SJCRH30 (cell line): ENCODE data around the gene CAMTA1. TPM values are rescaled to one million over a fixed set of nuclear protein-coding genes. Genes with fewer than 3 reads are reported as not detected.
A peak's percentile ranks its signal among the peaks of the same experiment; 100 is the strongest.

Experiments
- DNase-seq, 2 experiments: peaks; one replicate each; pipeline ENCODE4 v3.0.0-alpha.2; 2015 to 2020
- H3K27ac ChIP-seq: fragments of 250-450 bp; sonication (Bioruptor Pico); 2 replicates; pipeline ENCODE4 v1.5.1; 2020; ENCODE audit warnings: mild to moderate bottlenecking, moderate library complexity
- H3K27me3 ChIP-seq: fragments of 250-450 bp; sonication (Bioruptor Pico); 2 replicates; pipeline ENCODE4 v1.5.1; 2020; ENCODE audit warnings: mild to moderate bottlenecking, moderate library complexity
- H3K36me3 ChIP-seq: fragments of 250-450 bp; sonication (Bioruptor Pico); 2 replicates; pipeline ENCODE4 v1.5.1; 2020; ENCODE audit warnings: mild to moderate bottlenecking, moderate library complexity
- H3K4me1 ChIP-seq: fragments of 250-450 bp; sonication (Bioruptor Pico); 2 replicates; pipeline ENCODE4 v1.5.1; 2020; ENCODE audit warnings: mild to moderate bottlenecking, moderate library complexity
- H3K4me3 ChIP-seq: fragments of 250-450 bp; sonication (Bioruptor Pico); 2 replicates; pipeline ENCODE4 v1.5.1; 2020; ENCODE audit warnings: mild to moderate bottlenecking, moderate library complexity
- H3K9me3 ChIP-seq: fragments of 250-450 bp; sonication (Bioruptor Pico); replicated peaks from 2 replicates; pipeline ENCODE4 v1.5.1; 2020; ENCODE audit warnings: mild to moderate bottlenecking, moderate library complexity
- total RNA-seq: library from RNA; depleted of rRNA; stranded (reverse); fragments of >200 nt; shearing (Covaris generic); gene quantifications from 2 replicates; pipeline ENCODE4 v1.2.3, GENCODE V29; 2014

CAMTA1 gene
- total RNA-seq, 1 experiment from 2014 or later, result 153 TPM

- no peak overlapping the region for H3K4me3 ChIP-seq
- H3K9me3 ChIP-seq, result no peaks in the 10 kb centered on the region
- no peaks in the 10 kb centered on the region for H3K36me3 ChIP-seq
- peaks cover 3% of the 10 kb centered on the region; the same call in 1 of the 2 replicates for H3K27me3 ChIP-seq
- no peak for DNase-seq
- H3K27ac ChIP-seq, result no peak overlapping the region
- H3K4me1 ChIP-seq, result peaks cover 5% of the 10 kb centered on the region; the same call in 1 of the 2 replicates
These were observed 474.7 kb downstream of the CAMTA1 start for GRCh38 chr1:7259955-7260354.

- no peak for DNase-seq
- H3K36me3 ChIP-seq, result no peaks in the 10 kb centered on the region
- no peaks in the 10 kb centered on the region; the same call in 1 of the 2 replicates for H3K27me3 ChIP-seq
- H3K27ac ChIP-seq, result no peak overlapping the region
- H3K4me3 ChIP-seq, result no peak overlapping the region
- no peaks in the 10 kb centered on the region for H3K9me3 ChIP-seq
- peaks cover 13% of the 10 kb centered on the region; the same call in 1 of the 2 replicates for H3K4me1 ChIP-seq
These were observed 476.2 kb downstream of the CAMTA1 start for GRCh38 chr1:7261490-7261889.

GRCh38 chr1:7262611-7263010 is 477.4 kb downstream of the CAMTA1 start:
- DNase-seq, result no peak
- Histone ChIP-seq H3K9me3 (no peaks in the 10 kb centered on the region), H3K27me3 (no peaks in the 10 kb centered on the region; the same call in 1 of the 2 replicates), H3K27ac (no peak overlapping the region), H3K36me3 (no peaks in the 10 kb centered on the region), H3K4me1 (peaks cover 18% of the 10 kb centered on the region), H3K4me3 (no peak overlapping the region)

- Histone ChIP-seq H3K9me3 (no peaks in the 10 kb centered on the region), H3K27ac (no peak overlapping the region), H3K4me3 (no peak overlapping the region), H3K36me3 (no peaks in the 10 kb centered on the region), H3K4me1 (peaks cover 22% of the 10 kb centered on the region), H3K27me3 (no peaks in the 10 kb centered on the region; the same call in 1 of the 2 replicates)
- peak in 1 of 2 experiments; percentile 28 for DNase-seq
These were observed 478.0 kb downstream of the CAMTA1 start for GRCh38 chr1:7263021-7263960.

- H3K4me3 ChIP-seq, result no peak overlapping the region
- H3K36me3 ChIP-seq, result no peaks in the 10 kb centered on the region
- no peaks in the 10 kb centered on the region for H3K9me3 ChIP-seq
- H3K27me3 ChIP-seq, result no peaks in the 10 kb centered on the region; the same call in 1 of the 2 replicates
- peaks cover 22% of the 10 kb centered on the region for H3K4me1 ChIP-seq
- no peak overlapping the region for H3K27ac ChIP-seq
- no peak for DNase-seq
These were observed 478.8 kb downstream of the CAMTA1 start for GRCh38 chr1:7264101-7264500.

GRCh38 chr1:7265771-7266371 is 480.6 kb downstream of the CAMTA1 start:
- no peaks in the 10 kb centered on the region for H3K27me3 ChIP-seq
- no peaks in the 10 kb centered on the region for H3K36me3 ChIP-seq
- H3K4me3 ChIP-seq, result no peak overlapping the region
- H3K27ac ChIP-seq, result no peak overlapping the region
- H3K9me3 ChIP-seq, result peaks cover 3% of the 10 kb centered on the region; the same call in 1 of the 2 replicates
- H3K4me1 ChIP-seq, result peaks cover 22% of the 10 kb centered on the region
- peak; percentile 28 to 47 for DNase-seq

GRCh38 chr1:7266561-7266960 is 481.3 kb downstream of the CAMTA1 start:
- Histone ChIP-seq H3K4me3 (no peak overlapping the region), H3K36me3 (no peaks in the 10 kb centered on the region), H3K27me3 (no peaks in the 10 kb centered on the region), H3K27ac (no peak overlapping the region), H3K9me3 (peaks cover 3% of the 10 kb centered on the region; the same call in 1 of the 2 replicates), H3K4me1 (peaks cover 22% of the 10 kb centered on the region)
- DNase-seq, result no peak

GRCh38 chr1:7267493-7267892 is 482.2 kb downstream of the CAMTA1 start:
- Histone ChIP-seq H3K36me3 (no peaks in the 10 kb centered on the region), H3K9me3 (peaks cover 3% of the 10 kb centered on the region; the same call in 1 of the 2 replicates), H3K27me3 (no peaks in the 10 kb centered on the region), H3K27ac (no peak overlapping the region), H3K4me3 (no peak overlapping the region), H3K4me1 (peaks cover 22% of the 10 kb centered on the region)
- DNase-seq, result peak; percentile 39 to 48

GRCh38 chr1:7268983-7269382 is 483.7 kb downstream of the CAMTA1 start:
- Histone ChIP-seq H3K27me3 (no peaks in the 10 kb centered on the region), H3K9me3 (peaks cover 3% of the 10 kb centered on the region; the same call in 1 of the 2 replicates), H3K4me1 (peaks cover 17% of the 10 kb centered on the region), H3K27ac (no peak overlapping the region), H3K36me3 (no peaks in the 10 kb centered on the region), H3K4me3 (no peak overlapping the region)
- DNase-seq, result no peak

GRCh38 chr1:7269525-7269924 is 484.3 kb downstream of the CAMTA1 start:
- Histone ChIP-seq H3K4me3 (no peak overlapping the region), H3K27me3 (no peaks in the 10 kb centered on the region), H3K9me3 (peaks cover 3% of the 10 kb centered on the region; the same call in 1 of the 2 replicates), H3K36me3 (no peaks in the 10 kb centered on the region), H3K27ac (no peak overlapping the region), H3K4me1 (peaks cover 17% of the 10 kb centered on the region)
- no peak for DNase-seq

GRCh38 chr1:7274256-7274655 is 489.0 kb downstream of the CAMTA1 start:
- peaks cover 8% of the 10 kb centered on the region for H3K4me1 ChIP-seq
- no peaks in the 10 kb centered on the region for H3K27me3 ChIP-seq
- no peak overlapping the region for H3K4me3 ChIP-seq
- H3K9me3 ChIP-seq, result peaks cover 10% of the 10 kb centered on the region; the same call in 1 of the 2 replicates
- H3K36me3 ChIP-seq, result no peaks in the 10 kb centered on the region
- H3K27ac ChIP-seq, result no peak overlapping the region
- DNase-seq, result no peak

- H3K27me3 ChIP-seq, result no peaks in the 10 kb centered on the region
- no peak overlapping the region for H3K27ac ChIP-seq
- H3K36me3 ChIP-seq, result no peaks in the 10 kb centered on the region
- peaks cover 46% of the 10 kb centered on the region for H3K4me1 ChIP-seq
- no peak overlapping the region for H3K4me3 ChIP-seq
- peaks cover 7% of the 10 kb centered on the region; the same call in 1 of the 2 replicates for H3K9me3 ChIP-seq
- DNase-seq, result no peak
These were observed 492.8 kb downstream of the CAMTA1 start for GRCh38 chr1:7278045-7278444.

GRCh38 chr1:7278827-7279765 is 493.8 kb downstream of the CAMTA1 start:
- H3K4me3 ChIP-seq, result peak overlapping the region; percentile 20
- H3K27me3 ChIP-seq, result no peaks in the 10 kb centered on the region
- peaks cover 7% of the 10 kb centered on the region; the same call in 1 of the 2 replicates for H3K9me3 ChIP-seq
- H3K36me3 ChIP-seq, result no peaks in the 10 kb centered on the region
- H3K4me1 ChIP-seq, result peaks cover 46% of the 10 kb centered on the region
- peak; percentile 52 to 60 for DNase-seq
- peak overlapping the region; percentile 42 for H3K27ac ChIP-seq

GRCh38 chr1:7279769-7280168 is 494.5 kb downstream of the CAMTA1 start:
- peak overlapping the region; percentile 42 for H3K27ac ChIP-seq
- H3K9me3 ChIP-seq, result peaks cover 7% of the 10 kb centered on the region; the same call in 1 of the 2 replicates
- no peak for DNase-seq
- peak overlapping the region; percentile 20 for H3K4me3 ChIP-seq
- H3K27me3 ChIP-seq, result no peaks in the 10 kb centered on the region
- H3K4me1 ChIP-seq, result peaks cover 46% of the 10 kb centered on the region
- H3K36me3 ChIP-seq, result no peaks in the 10 kb centered on the region
